ENCODE results near the gene PDCD6IP. TPM values are rescaled to one million over a fixed set of nuclear protein-coding genes. Genes with fewer than 3 reads are reported as not detected.
"Not testable (repeated sequence)": the region's sequence is repeated elsewhere in the genome, so short reads cannot be mapped to it uniquely, and the experiment has no call there.

The PDCD6IP gene
- total RNA-seq, 1 donor from 2014 or later: 203 TPM

GRCh38 chr3:33855884-33856546 lies 57.6 kb downstream of the PDCD6IP start:
- Histone ChIP-seq H3K9ac (ENCODE audit: low read length) (peak overlapping the region; percentile 4), H3K27ac (ENCODE audit: low read depth, low read length) (peak overlapping the region; percentile 70), H2AFZ (ENCODE audit: low read depth, low read length) (no peak overlapping the region), H3K79me2 (ENCODE audit: insufficient read depth, low read length) (peaks cover 6% of the 10 kb centered on the region), H3K4me1 (ENCODE audit: insufficient read depth, low read length) (peaks cover 15% of the 10 kb centered on the region), H4K20me1 (ENCODE audit: insufficient read depth, low read length) (peaks cover 6% of the 10 kb centered on the region), H3K4me3 (ENCODE audit: insufficient read depth, low read depth, low read length) (no peak overlapping the region), H3K27me3 (ENCODE audit: insufficient read depth, low read length) (no peaks in the 10 kb centered on the region), H3K9me3 (ENCODE audit: insufficient read depth, low read depth, low read length) (no peaks in the 10 kb centered on the region), H3K4me2 (ENCODE audit: low read length) (peak overlapping the region; percentile 77), H3K36me3 (ENCODE audit: insufficient read depth, low read length) (peaks cover 4% of the 10 kb centered on the region)
- Mint-ChIP-seq H3K27me3 (ENCODE audit: low read depth, unreplicated experiment) (no peaks in the 10 kb centered on the region), H3K4me1 (ENCODE audit: low read depth, unreplicated experiment) (peaks cover 27% of the 10 kb centered on the region), H3K36me3 (ENCODE audit: low read depth, unreplicated experiment) (peaks cover 7% of the 10 kb centered on the region), H3K4me3 (ENCODE audit: unreplicated experiment) (no peak overlapping the region), H3K9me3 (ENCODE audit: unreplicated experiment) (no peaks in the 10 kb centered on the region), H3K27ac (ENCODE audit: unreplicated experiment) (peak overlapping the region; percentile 90)
- FAIRE-seq (no peak), DNase-seq (ENCODE audit: low read depth) (peak; percentile 31)
- TF ChIP-seq, protein P1, sequence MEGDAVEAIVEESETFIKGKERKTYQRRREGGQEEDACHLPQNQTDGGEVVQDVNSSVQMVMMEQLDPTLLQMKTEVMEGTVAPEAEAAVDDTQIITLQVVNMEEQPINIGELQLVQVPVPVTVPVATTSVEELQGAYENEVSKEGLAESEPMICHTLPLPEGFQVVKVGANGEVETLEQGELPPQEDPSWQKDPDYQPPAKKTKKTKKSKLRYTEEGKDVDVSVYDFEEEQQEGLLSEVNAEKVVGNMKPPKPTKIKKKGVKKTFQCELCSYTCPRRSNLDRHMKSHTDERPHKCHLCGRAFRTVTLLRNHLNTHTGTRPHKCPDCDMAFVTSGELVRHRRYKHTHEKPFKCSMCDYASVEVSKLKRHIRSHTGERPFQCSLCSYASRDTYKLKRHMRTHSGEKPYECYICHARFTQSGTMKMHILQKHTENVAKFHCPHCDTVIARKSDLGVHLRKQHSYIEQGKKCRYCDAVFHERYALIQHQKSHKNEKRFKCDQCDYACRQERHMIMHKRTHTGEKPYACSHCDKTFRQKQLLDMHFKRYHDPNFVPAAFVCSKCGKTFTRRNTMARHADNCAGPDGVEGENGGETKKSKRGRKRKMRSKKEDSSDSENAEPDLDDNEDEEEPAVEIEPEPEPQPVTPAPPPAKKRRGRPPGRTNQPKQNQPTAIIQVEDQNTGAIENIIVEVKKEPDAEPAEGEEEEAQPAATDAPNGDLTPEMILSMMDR (IDR thresholded peaks at IDR 0.05; ENCODE audit: insufficient read depth, low read depth, low read length): no peak
- TF ChIP-seq EZH2 (IDR thresholded peaks at IDR 0.05; ENCODE audit: insufficient read depth, low read length): no peak

GRCh38 chr3:33857701-33858100 lies 59.3 kb downstream of the PDCD6IP start:
- H3K36me3 ChIP-seq (ENCODE audit: insufficient read depth, low read length); H3K27ac Mint-ChIP-seq (ENCODE audit: unreplicated experiment); FAIRE-seq: not testable (repeated sequence)

DNA sequence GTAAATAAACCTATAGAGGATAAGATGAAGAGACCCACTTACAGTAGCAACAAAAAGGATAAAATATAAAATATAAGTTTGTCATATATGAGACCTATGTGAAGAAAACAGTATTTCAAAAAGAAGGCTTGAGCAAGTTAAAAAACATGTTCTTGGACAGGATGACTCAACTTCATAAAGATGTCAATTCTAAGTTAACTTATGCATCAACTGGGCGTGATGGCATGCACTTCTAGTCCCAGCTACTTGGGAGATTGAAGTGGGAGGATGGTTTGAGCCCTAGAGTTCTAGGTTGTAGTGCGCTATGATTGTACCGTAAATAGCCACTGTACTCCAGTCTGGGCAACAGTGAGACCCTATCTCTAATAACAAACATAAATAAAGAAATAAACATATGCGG lies 59.7 kb downstream of the PDCD6IP start:
- H3K27me3 ChIP-seq (ENCODE audit: insufficient read depth, low read length): no peaks in the 10 kb centered on the region
- FAIRE-seq: no peak
- H3K27ac ChIP-seq (ENCODE audit: low read depth, low read length): no peak overlapping the region
- peaks cover 4% of the 10 kb centered on the region for H3K36me3 ChIP-seq (ENCODE audit: insufficient read depth, low read length)
- H4K20me1 ChIP-seq (ENCODE audit: insufficient read depth, low read length): no peaks in the 10 kb centered on the region
- no peak for DNase-seq (ENCODE audit: low read depth)
- H3K27ac Mint-ChIP-seq (ENCODE audit: unreplicated experiment): no peak overlapping the region
- H3K9me3 ChIP-seq (ENCODE audit: insufficient read depth, low read depth, low read length): no peaks in the 10 kb centered on the region
- H2AFZ ChIP-seq (ENCODE audit: low read depth, low read length): no peak overlapping the region
- no peak overlapping the region for H3K4me3 ChIP-seq (ENCODE audit: insufficient read depth, low read depth, low read length)
- no peak overlapping the region for H3K4me2 ChIP-seq (ENCODE audit: low read length)
- peaks cover 3% of the 10 kb centered on the region for H3K79me2 ChIP-seq (ENCODE audit: insufficient read depth, low read length)
- TF ChIP-seq, protein P1 (IDR thresholded peaks at IDR 0.05; ENCODE audit: insufficient read depth, low read depth, low read length): no peak
- no peak for TF ChIP-seq EZH2 (IDR thresholded peaks at IDR 0.05; ENCODE audit: insufficient read depth, low read length)
- H3K4me1 ChIP-seq (ENCODE audit: insufficient read depth, low read length): peaks cover 15% of the 10 kb centered on the region
- H3K4me3 Mint-ChIP-seq (ENCODE audit: unreplicated experiment): no peak overlapping the region
- H3K27me3 Mint-ChIP-seq (ENCODE audit: low read depth, unreplicated experiment): no peaks in the 10 kb centered on the region
- H3K9ac ChIP-seq (ENCODE audit: low read length): no peak overlapping the region
- H3K4me1 Mint-ChIP-seq (ENCODE audit: low read depth, unreplicated experiment): peaks cover 25% of the 10 kb centered on the region
- peaks cover 3% of the 10 kb centered on the region for H3K36me3 Mint-ChIP-seq (ENCODE audit: low read depth, unreplicated experiment)
- no peaks in the 10 kb centered on the region for H3K9me3 Mint-ChIP-seq (ENCODE audit: unreplicated experiment)

More at GRCh38 chr3:33857701-33858100, 59.3 kb downstream of the PDCD6IP start:
- not testable (repeated sequence) for H3K27ac ChIP-seq (ENCODE audit: low read depth, low read length); H2AFZ ChIP-seq (ENCODE audit: low read depth, low read length); H3K4me3 Mint-ChIP-seq (ENCODE audit: unreplicated experiment); H4K20me1 ChIP-seq (ENCODE audit: insufficient read depth, low read length); H3K36me3 Mint-ChIP-seq (ENCODE audit: low read depth, unreplicated experiment); H3K79me2 ChIP-seq (ENCODE audit: insufficient read depth, low read length); H3K9ac ChIP-seq (ENCODE audit: low read length); H3K4me2 ChIP-seq (ENCODE audit: low read length); H3K9me3 Mint-ChIP-seq (ENCODE audit: unreplicated experiment); H3K9me3 ChIP-seq (ENCODE audit: insufficient read depth, low read depth, low read length); H3K27me3 ChIP-seq (ENCODE audit: insufficient read depth, low read length); H3K4me3 ChIP-seq (ENCODE audit: insufficient read depth, low read depth, low read length); DNase-seq (ENCODE audit: low read depth); H3K27me3 Mint-ChIP-seq (ENCODE audit: low read depth, unreplicated experiment)
- H3K4me1 ChIP-seq (ENCODE audit: insufficient read depth, low read length): peaks cover 15% of the 10 kb centered on the region
- H3K4me1 Mint-ChIP-seq (ENCODE audit: low read depth, unreplicated experiment): peaks cover 25% of the 10 kb centered on the region

All from astrocyte (in vitro differentiated cells and primary cell).